GM19035 (cell line): ENCODE data around the gene YIF1A.
"Not testable (repeated sequence)": the region's sequence is repeated elsewhere in the genome, so short reads cannot be mapped to it uniquely, and the experiment has no call there.

Experiments
- ATAC-seq: cut with Tn5 transposase; IDR thresholded peaks from one replicate; pipeline ENCODE4 v1.9.1; 2021; ENCODE audit not compliant: unreplicated experiment

Gene YIF1A

DNA sequence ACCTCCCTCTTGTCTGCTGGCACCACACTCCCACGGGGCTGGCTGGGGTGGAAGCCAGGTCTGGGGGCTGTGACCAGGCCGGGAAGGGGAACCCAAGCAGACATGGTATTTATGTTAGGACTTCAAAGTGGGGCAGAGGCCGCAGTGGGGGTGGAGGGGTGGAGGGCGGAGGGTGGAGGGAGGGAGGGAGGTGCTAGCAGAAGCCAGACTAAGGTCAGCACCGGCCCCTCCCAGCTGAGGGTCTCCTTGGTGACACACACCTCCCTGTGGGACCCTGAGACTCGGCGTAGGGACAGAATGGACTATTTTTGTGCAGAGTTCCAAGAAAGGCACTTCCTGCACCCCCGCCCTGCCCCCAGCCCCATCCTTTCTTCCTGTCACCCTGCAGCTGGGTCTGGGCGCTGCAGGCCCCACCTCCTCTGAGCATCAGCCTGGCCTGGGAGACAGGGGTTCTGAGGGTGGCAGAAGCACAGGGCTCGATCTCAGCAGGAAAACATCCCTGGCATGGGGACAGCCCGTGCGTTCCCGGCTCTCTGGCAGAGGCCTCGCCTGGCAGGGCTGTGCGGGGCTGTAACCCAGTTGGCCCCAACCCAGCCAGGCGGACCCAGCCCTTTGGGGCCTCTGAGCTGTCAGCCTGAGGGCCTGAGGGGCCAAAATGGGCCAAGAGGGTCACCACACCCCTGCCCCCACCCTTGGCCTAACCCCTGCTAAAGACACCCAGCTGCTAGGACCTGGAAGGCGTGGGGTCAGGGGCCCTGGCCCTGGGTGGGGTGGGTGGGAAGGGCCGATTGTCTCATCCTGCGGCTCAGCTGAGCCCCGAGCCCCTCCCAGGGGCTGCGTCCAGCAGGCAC is 37.5 kb upstream of the YIF1A start:
- ATAC-seq: no peak

DNA sequence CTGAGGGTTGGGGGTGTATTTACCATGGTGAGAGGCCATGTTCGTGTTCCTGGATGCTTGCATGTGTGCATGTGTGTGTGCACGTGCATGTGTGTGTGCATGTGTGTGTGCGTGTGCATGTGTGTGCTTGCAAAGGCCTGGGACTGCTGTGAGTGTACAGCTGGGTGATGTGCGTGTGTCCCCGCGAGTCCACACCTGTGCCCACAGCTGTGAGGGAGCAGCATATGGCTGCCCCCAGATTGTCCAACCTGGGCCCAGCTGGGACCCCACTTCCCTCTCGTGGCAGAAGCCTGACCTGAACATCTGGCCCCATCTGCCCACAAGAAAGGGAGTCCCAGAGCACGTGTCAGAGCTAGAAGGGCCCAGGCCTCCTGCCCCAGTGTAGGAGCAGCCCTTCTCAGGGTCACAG is 36.3 kb upstream of the YIF1A start:
- no peak for ATAC-seq

DNA sequence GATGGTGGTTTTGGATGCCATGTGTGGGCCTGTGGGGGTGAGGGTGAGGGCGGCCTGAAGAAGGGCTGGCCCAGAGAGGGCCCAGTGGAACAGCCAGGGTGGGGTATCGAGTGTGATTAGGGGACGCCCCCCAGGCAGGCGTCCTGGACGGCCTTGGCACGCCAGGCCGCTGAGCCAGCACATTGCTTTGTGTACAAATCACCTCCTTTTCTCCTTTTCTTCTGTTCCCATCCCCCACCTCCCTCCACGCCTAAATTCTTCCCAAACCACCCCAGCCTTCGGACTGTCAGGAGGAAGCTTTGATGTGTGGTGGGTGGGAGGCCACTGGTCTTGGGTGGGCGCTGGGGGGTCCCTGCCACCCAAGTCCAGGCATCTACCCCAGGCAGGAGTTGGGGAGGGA is 35.7 kb upstream of the YIF1A start:
- no peak for ATAC-seq

DNA sequence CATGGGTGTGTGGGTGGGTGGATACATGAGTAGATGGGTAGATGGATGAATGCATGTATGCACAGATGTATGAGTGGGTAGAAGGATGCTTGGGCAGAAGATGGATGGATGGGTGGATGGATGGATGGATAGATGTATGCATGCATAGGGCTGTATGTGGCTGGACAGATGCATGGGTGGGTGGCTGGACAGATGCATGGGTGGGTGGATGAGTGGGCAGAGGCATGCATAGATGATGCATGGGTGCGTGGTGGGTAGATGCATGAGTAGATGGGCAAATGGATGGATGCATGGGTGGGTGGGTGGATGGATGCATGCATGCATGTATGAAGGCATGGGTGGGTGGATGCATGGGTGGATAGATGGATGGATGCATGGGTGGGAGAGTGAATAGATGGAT is 34.7 kb upstream of the YIF1A start:
- ATAC-seq: no peak

DNA sequence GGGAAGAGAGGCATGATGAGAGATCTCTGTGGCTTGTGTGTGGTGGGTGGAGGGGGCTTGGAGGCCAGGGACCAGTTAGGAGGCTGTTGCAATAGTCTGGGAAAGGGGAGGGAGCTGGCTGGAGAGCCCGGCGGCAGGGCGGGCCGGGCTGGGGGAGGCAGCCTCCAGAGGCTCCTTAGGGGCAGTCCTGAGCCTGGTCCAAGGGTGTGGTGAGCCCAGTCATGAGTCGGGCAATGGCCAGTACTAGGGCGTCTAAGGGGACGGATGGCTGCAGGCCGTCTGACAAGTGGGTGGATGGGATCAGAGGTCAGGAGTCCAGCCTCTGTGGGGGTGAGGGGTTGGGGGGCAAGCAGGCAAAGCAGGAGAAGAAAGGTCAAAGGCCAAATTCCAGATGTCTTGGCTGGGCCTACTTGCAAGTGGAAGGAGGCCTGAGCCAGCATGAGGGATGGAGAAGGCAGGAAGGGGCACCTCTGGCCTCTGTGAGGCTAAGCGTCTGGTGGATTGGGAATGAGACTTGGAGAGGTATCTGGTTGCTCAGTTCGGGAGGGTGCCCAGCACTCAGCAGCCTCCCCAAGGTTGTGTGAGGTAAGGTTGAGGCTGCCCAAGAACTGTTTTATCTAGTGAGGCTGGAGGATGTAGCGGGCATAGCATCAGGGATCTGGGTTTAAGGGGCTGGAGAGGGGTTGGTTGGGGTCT is 33.9 kb upstream of the YIF1A start:
- no peak for ATAC-seq

DNA sequence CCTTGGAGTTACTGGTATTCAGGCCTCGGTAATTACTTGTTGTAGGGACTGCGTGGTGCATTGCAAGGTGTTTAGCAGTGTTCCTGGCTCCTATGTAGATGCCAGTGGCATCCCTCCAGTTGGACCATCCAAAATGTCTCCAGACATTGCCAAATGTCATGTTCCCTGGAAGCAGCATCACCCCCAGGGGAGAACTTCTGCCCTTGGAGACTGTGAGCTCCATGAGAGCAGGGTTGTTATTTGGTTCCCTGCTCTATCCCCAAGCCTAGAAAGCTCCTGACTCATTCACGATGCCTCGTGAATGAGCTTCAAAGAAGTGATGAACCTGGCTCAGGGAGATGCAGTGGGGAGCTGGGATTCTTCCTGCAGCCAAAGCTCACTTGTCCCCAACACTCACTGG is 32.7 kb upstream of the YIF1A start:
- no peak for ATAC-seq

DNA sequence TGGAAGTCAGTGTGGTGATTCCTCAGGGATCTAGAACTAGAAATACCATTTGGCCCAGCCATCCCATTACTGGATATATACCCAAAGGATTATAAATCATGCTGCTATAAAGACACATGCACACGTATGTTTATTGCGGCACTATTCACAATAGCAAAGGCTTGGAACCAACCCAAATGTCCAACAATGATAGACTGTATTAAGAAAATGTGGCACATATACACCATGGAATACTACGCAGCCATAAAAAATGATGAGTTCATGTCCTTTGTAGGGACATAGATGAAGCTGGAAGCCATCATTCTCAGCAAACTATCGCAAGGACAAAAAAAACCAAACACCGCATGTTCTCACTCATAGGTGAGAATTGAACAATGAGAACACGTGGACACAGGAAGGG is 31.8 kb upstream of the YIF1A start:
- not testable (repeated sequence) for ATAC-seq

DNA sequence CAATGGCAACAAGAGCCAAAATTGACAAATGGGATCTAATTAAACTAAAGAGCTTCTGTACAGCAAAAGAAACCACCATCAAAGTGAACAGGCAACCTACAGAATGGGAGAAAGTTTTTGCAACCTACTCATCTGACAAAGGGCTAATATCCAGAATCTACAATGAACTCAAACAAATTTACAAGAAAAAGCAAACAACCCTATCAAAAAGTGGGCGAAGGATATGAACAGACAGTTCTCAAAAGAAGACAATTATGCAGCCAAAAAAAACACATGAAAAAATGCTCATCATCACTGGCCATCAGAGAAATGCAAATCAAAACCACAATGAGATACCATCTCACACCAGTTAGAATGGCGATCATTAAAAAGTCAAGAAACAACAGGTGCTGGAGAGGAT is 31.3 kb upstream of the YIF1A start:
- ATAC-seq: not testable (repeated sequence)

DNA sequence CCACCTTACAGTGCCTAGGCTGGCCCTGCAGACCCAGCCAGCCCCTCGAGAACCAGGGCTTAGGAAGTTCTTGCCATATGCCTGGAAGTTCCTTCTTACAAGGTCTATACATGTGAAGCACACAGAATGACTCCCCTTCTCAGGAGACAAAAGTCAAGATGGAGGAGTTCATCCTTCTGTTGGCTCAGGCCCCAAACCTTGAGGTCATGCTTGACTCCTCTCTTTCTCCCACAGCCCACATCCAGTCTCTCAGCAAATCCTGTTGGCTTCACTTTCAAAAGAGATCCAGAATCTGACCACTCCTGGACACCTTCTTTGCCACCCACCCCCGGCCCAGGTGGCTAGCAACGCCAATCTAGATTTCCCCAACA is 29.6 kb upstream of the YIF1A start:
- no peak for ATAC-seq

DNA sequence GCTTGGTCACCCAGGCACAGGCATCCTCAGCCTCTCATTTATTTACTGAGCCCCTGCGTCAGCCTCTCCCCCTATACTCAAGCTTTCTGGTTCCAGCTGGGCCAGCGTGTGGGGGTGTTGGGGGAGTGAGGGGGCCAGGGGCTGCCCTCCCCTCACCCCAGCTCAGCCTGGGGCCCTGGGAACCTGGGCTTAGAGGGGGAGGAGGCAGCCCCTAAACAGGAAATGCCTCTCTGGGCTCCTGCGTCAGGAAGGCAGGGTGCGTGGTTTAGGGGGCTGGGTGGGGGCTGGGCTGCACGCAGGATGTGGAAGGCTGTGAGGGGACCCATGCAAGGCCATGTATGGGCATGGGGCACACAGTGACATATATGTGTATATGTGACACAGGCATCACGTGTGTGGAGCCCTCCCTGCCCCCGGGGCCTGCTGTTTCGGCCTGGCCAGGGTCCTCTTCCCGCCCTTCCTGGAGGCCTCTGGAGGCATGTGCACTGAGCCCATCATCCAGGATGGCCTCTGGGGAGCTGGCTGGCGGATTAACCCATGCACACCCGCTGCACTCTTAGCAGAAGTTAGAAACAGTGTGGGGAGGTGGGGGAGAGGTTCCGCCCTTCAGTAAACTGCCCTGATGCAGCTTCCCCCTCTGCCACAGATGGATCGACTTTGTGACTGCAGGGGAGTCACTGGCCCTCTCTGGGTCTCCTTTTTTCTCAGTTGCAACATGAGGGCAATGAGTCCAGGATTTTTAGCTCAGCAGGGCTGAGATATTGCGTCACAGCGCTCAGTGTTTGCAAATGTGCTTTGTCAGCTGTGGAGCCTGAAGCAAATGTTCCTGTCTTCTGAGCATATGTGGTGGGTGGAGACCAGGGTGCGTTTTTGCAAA is 29.0 kb upstream of the YIF1A start:
- no peak for ATAC-seq

DNA sequence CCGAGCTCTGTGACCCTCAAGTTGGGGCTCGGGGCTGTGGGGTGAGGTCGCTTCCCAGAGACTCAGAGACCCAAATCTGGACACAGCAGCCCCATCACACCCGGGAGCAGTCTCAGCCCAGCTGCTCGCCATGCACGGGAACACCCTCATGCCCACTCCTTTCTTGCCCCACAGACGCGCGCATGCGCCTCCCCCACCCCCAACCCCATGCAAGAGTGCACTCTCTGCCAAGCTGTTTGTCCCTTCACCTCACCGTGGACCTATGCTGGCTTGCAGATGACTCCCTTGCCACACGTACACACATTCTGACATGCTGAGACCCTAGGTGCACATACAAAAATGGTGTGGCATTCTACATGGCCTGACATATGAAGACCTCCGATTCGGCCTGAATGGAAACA is 28.4 kb upstream of the YIF1A start:
- ATAC-seq: no peak

DNA sequence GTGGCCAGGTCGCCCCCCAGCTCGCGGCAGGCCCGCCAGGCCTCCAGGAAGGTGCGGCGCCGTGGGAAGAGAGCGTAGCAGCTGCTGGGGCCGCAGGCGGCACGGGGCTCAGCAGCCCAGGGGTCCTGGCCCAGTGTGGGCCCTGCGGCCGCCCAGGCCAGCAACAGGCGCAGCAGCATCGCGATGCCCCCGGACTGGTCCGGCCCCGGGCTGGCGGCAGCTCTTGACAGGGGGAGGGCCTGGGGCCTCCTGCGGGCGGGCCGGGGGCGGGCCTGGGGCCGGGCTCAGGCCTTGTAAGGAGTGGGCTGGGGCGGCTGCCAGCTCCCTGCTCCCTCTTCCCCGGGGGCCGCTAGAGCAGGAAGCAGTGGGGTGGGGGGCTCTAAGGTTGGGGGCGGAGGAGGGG is 27.9 kb upstream of the YIF1A start, which contains the start of gene CD248:
Gene CD248, minus strand, starts transcription at position 196 of the 403 bp plus-strand sequence. Its CDS starts 17 bp downstream, at position 179.
- ATAC-seq: no peak

DNA sequence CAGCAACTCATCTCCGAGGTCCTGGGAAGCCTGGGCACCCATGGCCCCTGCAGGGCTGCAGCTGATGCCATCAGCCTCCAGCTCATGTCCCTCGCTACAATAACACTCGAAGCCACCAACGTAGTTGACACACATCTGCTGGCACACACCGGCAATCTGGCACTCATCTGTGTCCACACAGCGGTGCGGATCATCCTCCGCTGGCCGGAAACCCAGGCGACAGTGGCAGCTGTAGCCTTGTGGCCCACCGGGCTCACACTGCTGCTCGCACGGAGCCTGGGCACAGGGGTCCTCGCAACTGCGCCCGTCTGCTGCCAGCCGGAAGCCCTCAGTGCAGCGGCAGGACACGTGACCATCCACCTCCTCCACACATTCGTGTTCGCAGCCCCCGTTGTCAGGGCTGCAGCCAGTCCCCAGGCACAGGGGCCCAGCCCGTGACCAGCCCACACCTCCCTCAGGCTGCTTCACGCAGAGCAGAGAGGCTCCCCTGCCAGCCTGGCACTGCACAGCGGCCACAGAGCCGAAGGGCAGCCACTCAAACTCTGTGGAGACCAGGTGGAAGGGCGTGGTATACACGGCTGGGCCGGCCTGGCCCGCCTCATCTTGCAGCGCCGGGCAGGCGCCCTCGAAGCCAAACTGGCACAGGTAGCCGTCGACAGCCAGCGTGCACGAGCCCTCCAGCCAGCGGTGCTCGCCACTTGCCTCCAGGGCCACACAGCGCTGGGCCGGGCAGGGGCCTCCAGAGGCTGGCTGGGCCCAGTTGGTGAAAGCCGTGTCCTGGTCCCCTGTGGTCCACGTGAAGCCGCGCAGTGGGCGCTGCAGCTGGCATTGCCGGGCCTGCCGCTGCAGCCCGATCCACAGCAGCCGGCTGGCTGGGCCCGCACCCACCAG is 27.2 kb upstream of the YIF1A start:
- no peak for ATAC-seq

DNA sequence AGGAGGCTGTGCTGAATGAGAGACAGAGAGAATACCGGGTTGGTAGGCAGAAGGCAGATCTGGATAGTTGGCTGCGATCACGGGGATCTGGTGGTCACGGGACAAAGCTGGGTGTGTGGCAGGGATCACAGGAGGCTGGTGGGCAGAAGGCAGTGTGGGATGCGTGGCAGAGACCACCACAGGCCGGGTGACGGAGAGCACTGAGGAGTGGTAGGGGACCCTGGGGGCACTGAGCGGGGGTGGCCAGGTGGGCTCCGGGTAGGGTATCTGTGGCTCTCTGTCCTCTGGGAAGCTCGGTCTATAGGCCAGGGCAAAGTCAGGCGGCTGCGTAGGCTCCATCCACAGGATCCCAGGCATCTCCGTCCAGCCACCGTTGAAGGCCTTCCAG is 26.5 kb upstream of the YIF1A start:
- ATAC-seq: no peak

DNA sequence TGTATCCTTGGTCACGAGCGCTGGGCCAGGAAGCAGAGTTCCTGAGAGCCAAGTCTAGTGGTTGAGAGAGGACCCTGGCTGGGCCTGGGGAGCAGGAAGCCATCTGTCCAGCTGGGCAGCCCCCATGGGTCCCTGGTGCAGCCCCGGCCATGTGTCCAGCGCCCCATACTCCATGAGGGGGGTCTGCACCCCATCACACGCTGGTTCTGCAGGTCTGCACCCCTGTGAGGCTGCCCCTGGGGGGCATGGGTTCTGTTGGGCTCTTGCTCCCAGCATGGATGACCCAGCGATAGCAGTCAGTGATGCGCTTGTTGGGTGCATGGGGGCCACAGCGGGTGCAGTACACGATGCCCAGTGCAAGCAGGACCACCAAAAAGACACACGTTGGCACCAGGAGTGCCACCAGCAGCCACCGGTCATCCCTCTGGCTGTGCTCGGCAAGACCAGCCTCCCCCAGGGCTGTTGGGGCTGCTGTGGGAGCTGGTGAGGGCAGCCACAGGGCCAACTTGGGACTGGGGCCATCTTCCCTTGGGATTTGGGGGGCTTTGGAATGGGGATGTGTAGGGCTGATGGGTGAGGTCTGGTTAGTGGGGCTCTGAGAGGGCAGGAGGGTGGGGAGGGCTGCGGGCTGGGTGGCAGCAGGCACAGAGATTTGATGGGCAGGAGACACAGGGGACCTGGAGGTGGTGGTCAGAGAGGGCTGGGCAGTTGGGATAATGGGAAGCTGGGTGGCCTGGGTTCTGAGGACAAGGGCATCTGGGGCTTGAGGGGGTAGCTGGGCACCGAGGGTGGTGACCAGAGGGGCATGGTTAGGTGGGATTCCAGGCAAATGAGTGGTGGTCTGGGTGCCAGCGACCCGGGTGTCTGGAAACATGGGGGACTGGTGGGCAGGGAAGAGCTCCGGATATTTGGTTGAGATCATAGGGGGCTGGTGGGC is 25.9 kb upstream of the YIF1A start:
- no peak for ATAC-seq

DNA sequence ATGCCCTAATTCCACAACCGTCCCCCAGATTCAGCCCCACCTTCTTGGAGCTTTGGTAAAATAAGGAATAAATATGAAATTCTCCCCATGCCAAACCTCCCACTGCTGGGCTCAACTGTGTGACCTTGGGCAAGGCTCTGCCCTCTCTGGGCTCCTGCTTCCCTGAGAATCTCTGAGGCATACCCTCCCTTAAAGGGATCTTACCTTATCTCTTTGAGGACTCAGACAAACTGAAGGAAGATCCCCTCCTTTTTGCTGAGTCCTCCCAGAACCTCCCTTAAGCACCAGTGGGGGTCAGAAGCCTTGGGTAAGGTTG is 25.2 kb upstream of the YIF1A start:
- no peak for ATAC-seq

DNA sequence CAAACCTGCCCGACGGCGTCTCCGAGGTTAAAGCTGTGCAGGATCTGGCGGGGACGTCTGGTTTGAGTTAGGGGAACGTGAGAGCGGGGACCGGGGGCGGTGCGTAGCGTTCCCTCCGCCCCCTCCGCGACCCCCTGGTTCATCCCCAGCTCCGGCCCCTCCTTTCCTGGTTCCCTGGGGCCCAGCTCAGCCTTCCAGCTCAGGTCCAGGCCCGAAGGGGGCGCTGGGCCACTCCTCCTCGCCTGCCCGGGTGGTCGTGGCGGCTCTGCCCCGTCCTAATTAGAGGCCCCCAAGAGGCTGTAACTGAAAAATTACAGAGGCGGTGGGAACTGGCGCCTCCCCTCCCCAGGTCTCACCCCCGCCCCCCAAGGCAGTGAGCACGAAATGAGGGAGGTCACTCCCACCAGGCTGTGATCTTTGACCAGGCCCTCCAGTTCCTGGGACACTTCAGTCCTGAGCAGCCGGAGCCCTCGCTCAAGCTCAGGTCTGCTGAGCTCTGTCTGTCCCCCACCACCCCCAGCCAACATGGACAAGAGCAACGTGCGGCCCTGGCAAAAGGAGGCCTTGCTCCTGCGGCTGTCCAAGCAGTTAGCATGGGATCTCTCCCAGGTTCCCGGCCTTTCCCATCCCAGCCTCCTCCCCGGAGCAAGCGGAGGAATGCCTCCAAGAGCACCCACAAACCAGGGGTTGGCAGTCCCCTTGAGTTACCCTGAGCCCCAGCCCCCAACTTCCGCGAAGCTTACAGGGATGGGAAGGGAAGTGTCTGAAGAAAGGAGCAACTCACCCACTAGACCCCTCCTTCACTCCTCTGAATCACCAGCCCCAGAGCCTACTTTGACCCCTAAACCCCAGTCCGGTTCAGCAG is 24.6 kb upstream of the YIF1A start:
- no peak for ATAC-seq

DNA sequence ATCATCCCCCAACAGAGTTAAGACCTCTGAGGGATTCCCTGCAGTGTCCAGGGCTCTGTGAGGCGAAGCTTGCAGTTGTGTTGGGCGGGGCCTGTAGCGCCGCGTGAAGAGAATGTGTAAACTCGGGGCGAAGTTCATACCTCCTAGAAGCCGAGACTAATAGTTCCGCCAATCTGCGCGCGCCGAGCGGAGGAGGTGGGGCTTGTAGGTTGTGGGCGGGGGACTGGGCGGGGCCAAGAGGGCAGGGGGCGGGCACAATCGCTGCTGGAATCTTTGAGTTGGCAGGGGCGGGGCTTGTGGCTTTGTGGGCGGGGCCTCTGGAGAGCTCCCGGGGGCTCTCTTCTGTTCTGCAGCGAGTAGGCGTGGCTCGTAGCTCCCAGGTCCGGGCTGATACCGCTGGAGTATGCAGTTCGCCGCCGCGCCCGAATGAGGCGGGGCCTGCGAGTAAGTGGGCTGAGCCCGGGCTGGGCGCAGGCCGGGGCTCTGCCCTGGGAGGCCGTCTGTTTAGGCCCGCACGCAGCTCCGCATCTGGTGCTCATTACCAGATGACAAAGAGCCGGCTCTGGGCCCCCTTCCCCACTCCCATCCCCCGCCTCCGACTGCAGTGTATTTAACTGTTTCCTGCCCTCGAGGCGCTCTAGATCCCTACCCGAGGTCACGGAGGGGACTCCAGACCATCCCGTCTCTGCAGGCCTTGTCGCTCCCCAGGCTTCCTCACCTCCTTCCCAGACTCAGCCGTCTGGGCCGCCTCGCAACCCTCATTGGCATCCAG is 23.8 kb upstream of the YIF1A start:
- ATAC-seq: peak; percentile 58
